Stimulated activated naive B cell treated with anti-CD40 and anti-IgM and Interleukin-4, amounts not matched to agents 10 μg/mL and 1 μg/mL and 100 μg/mL, for 72 hours (primary cell): ENCODE measurements around the gene TPX2.

Experiments used
- ATAC-seq, 2 donors: fragments of 150-1000 bp; cut with Tn5 transposase; replicated peaks; 2 replicates each; pipeline ENCODE4 v1.10.0; 2021; ENCODE audit warnings: moderate library complexity in 1 of 2
- DNase-seq: peaks from one replicate; pipeline ENCODE4 v3.0.0; 2021
- H3K27ac Mint-ChIP-seq: one replicate; pipeline ENCODE4 v1.8.0; 2022; ENCODE audit warnings: mild to moderate bottlenecking, mixed read lengths
- H3K27me3 Mint-ChIP-seq, 2 donors: one replicate each; pipeline ENCODE4 v1.8.0; 2022; ENCODE audit warnings: mixed read lengths in 2 of 2
- H3K36me3 Mint-ChIP-seq, 2 donors: one replicate each; pipeline ENCODE4 v1.8.0; 2022; ENCODE audit warnings: mixed read lengths in 2 of 2, mild to moderate bottlenecking in 1 of 2
- H3K4me1 Mint-ChIP-seq, 2 donors: one replicate each; pipeline ENCODE4 v1.8.0; 2022; ENCODE audit warnings: mixed read lengths in 2 of 2, mild to moderate bottlenecking in 1 of 2
- H3K4me3 Mint-ChIP-seq, 2 donors: one replicate each; pipeline ENCODE4 v1.8.0; 2022; ENCODE audit warnings: mild to moderate bottlenecking in 2 of 2, mixed read lengths in 2 of 2, moderate library complexity in 1 of 2
- H3K9me3 Mint-ChIP-seq, 2 donors: one replicate each; pipeline ENCODE4 v1.8.0; 2022; ENCODE audit warnings: mixed read lengths in 2 of 2, mild to moderate bottlenecking in 1 of 2

TPX2 gene

GRCh38 chr20:31840906-31841816 lies 102.1 kb downstream of the TPX2 start:
- H3K4me3 Mint-ChIP-seq: no peak overlapping the region
- ATAC-seq: no peak
- H3K4me1 Mint-ChIP-seq: peaks cover 9 to 10% of the 10 kb centered on the region in 2 donors
- DNase-seq: no peak
- H3K27me3 Mint-ChIP-seq: no peaks in the 10 kb centered on the region
- H3K27ac Mint-ChIP-seq: no peak overlapping the region
- no peaks in the 10 kb centered on the region for H3K36me3 Mint-ChIP-seq
- no peaks in the 10 kb centered on the region for H3K9me3 Mint-ChIP-seq

- no peaks in the 10 kb centered on the region for H3K27me3 Mint-ChIP-seq
- H3K4me1 Mint-ChIP-seq: peaks cover 5 to 7% of the 10 kb centered on the region in 2 donors
- DNase-seq: no peak
- H3K27ac Mint-ChIP-seq: no peak overlapping the region
- no peak overlapping the region for H3K4me3 Mint-ChIP-seq
- H3K9me3 Mint-ChIP-seq: no peaks in the 10 kb centered on the region
- no peaks in the 10 kb centered on the region for H3K36me3 Mint-ChIP-seq
- no peak for ATAC-seq
Measured at GRCh38 chr20:31841928-31842327, 102.8 kb downstream of the TPX2 start.

- no peak overlapping the region for H3K27ac Mint-ChIP-seq
- no peak overlapping the region for H3K4me3 Mint-ChIP-seq
- no peaks in the 10 kb centered on the region for H3K36me3 Mint-ChIP-seq
- H3K27me3 Mint-ChIP-seq: no peaks in the 10 kb centered on the region
- no peaks in the 10 kb centered on the region for H3K9me3 Mint-ChIP-seq
- DNase-seq (no peak), ATAC-seq (no peak)
- H3K4me1 Mint-ChIP-seq: peaks cover 5 to 7% of the 10 kb centered on the region in 2 donors
Measured at GRCh38 chr20:31842471-31843157, 103.5 kb downstream of the TPX2 start.

GRCh38 chr20:31843288-31843687 lies 104.2 kb downstream of the TPX2 start:
- Mint-ChIP-seq H3K4me3 (no peak overlapping the region), H3K4me1 (peaks cover 5 to 7% of the 10 kb centered on the region in 2 donors), H3K9me3 (no peaks in the 10 kb centered on the region), H3K27ac (no peak overlapping the region), H3K36me3 (no peaks in the 10 kb centered on the region), H3K27me3 (peaks cover 0 to 1% of the 10 kb centered on the region in 2 donors)
- no peak for ATAC-seq
- DNase-seq: no peak

GRCh38 chr20:31843881-31844280 lies 104.8 kb downstream of the TPX2 start:
- no peaks in the 10 kb centered on the region for H3K9me3 Mint-ChIP-seq
- H3K4me3 Mint-ChIP-seq: no peak overlapping the region
- no peak for DNase-seq
- peaks cover 2 to 7% of the 10 kb centered on the region in 2 donors for H3K27me3 Mint-ChIP-seq
- ATAC-seq: no peak
- peaks cover 5 to 7% of the 10 kb centered on the region in 2 donors for H3K4me1 Mint-ChIP-seq
- H3K36me3 Mint-ChIP-seq: no peaks in the 10 kb centered on the region
- no peak overlapping the region for H3K27ac Mint-ChIP-seq

- Mint-ChIP-seq H3K4me3 (no peak overlapping the region), H3K9me3 (no peaks in the 10 kb centered on the region), H3K4me1 (peaks cover 5 to 7% of the 10 kb centered on the region in 2 donors), H3K36me3 (no peaks in the 10 kb centered on the region), H3K27ac (no peak overlapping the region), H3K27me3 (peaks cover 8 to 17% of the 10 kb centered on the region in 2 donors)
- no peak for ATAC-seq
- DNase-seq: no peak
Measured at GRCh38 chr20:31844737-31845299, 105.7 kb downstream of the TPX2 start.

GRCh38 chr20:31845300-31845863 lies 106.3 kb downstream of the TPX2 start, which contains the start of gene FOXS1:
TSS of gene FOXS1 (minus strand) at chr20:31845604. CDS start at chr20:31845542, 62 bp downstream.
- DNase-seq: no peak
- Mint-ChIP-seq H3K4me1 (peaks cover 5 to 7% of the 10 kb centered on the region in 2 donors), H3K9me3 (no peaks in the 10 kb centered on the region), H3K36me3 (no peaks in the 10 kb centered on the region), H3K27me3 (peaks cover 8 to 22% of the 10 kb centered on the region in 2 donors), H3K4me3 (no peak within 1 kb of the TSS), H3K27ac (no peak within 1 kb of the TSS)
- ATAC-seq: no peak

GRCh38 chr20:31846793-31847138 lies 107.7 kb downstream of the TPX2 start:
- H3K4me1 Mint-ChIP-seq: peaks cover 5 to 7% of the 10 kb centered on the region in 2 donors
- peaks cover 17 to 36% of the 10 kb centered on the region in 2 donors for H3K27me3 Mint-ChIP-seq
- DNase-seq (no peak), ATAC-seq (no peak)
- no peaks in the 10 kb centered on the region for H3K9me3 Mint-ChIP-seq
- H3K36me3 Mint-ChIP-seq: no peaks in the 10 kb centered on the region
- H3K27ac Mint-ChIP-seq: no peak overlapping the region
- H3K4me3 Mint-ChIP-seq: no peak overlapping the region

GRCh38 chr20:31848088-31848999 lies 109.3 kb downstream of the TPX2 start:
- no peak for ATAC-seq
- no peak overlapping the region for H3K27ac Mint-ChIP-seq
- H3K4me1 Mint-ChIP-seq: peaks cover 0 to under 1% of the 10 kb centered on the region in 2 donors
- no peak for DNase-seq
- no peak overlapping the region for H3K4me3 Mint-ChIP-seq
- no peaks in the 10 kb centered on the region for H3K9me3 Mint-ChIP-seq
- H3K27me3 Mint-ChIP-seq: peaks cover 17 to 38% of the 10 kb centered on the region in 2 donors
- H3K36me3 Mint-ChIP-seq: no peaks in the 10 kb centered on the region

GRCh38 chr20:31849306-31849930 lies 110.3 kb downstream of the TPX2 start:
- Mint-ChIP-seq H3K27ac (no peak overlapping the region), H3K9me3 (no peaks in the 10 kb centered on the region), H3K4me3 (no peak overlapping the region), H3K4me1 (no peaks in the 10 kb centered on the region), H3K36me3 (no peaks in the 10 kb centered on the region), H3K27me3 (peaks cover 17 to 38% of the 10 kb centered on the region in 2 donors)
- ATAC-seq (no peak), DNase-seq (no peak)
